Measurements from ENCODE around the gene TNFRSF1B.

The TNFRSF1B gene

GRCh38 chr1:12195416-12195815 is 28.6 kb downstream of the TNFRSF1B start:
- no peaks in the 10 kb centered on the region for H3K4me1 ChIP-seq (ENCODE audit: control insufficient read depth, insufficient read depth, low read length)
- TF ChIP-seq ZNF146 (tag by site-specific recombination; IDR thresholded peaks at IDR 0.05) = no peak
- TF ChIP-seq ZNF140 (tag by site-specific recombination; IDR thresholded peaks at IDR 0.05) = no peak
- no peak for TF ChIP-seq ZNF350 (tag by site-specific recombination; IDR thresholded peaks at IDR 0.05)
- TF ChIP-seq ZBTB21 (tag by site-specific recombination; IDR thresholded peaks at IDR 0.05) = no peak
- TF ChIP-seq ZNF521 (tag by site-specific recombination; IDR thresholded peaks at IDR 0.05) = no peak
- no peak for TF ChIP-seq TSHZ1 (tag by site-specific recombination; IDR thresholded peaks at IDR 0.05; ENCODE audit: borderline replicate concordance)
- TF ChIP-seq ZNF214 (tag by site-specific recombination; IDR thresholded peaks at IDR 0.05; ENCODE audit: borderline replicate concordance) = no peak
- TF ChIP-seq KLF8 (tag by site-specific recombination; IDR thresholded peaks at IDR 0.05) = no peak
- TF ChIP-seq ZNF837 (tag by site-specific recombination; IDR thresholded peaks at IDR 0.05) = no peak
- TF ChIP-seq ZNF155 (tag by site-specific recombination; IDR thresholded peaks at IDR 0.05) = no peak
- no peak for TF ChIP-seq ZNF639 (tag by site-specific recombination; IDR thresholded peaks at IDR 0.05)
- no peaks in the 10 kb centered on the region for H3K36me3 ChIP-seq (ENCODE audit: control insufficient read depth in 2 of 2, insufficient read depth in 1 of 2, low read length in 2 of 2)
- no peaks in the 10 kb centered on the region for H3K9me3 ChIP-seq (ENCODE audit: control insufficient read depth, insufficient read depth, low read depth, low read length)
- ChIA-PET CTCF (interaction anchor here (1.0 kb wide), 1 partner anchor 10 kb away, joined by 3 read pairs; no protein-coding TSS in a partner anchor), POLR2A (no interaction called here)
- H3K27ac ChIP-seq (ENCODE audit: extremely low read depth, low read depth, low read length) = no peak overlapping the region
- no peak overlapping the region for H3K4me3 ChIP-seq (ENCODE audit: low read depth, low read length)

- TF ChIP-seq CTCF (tag by site-specific recombination; IDR thresholded peaks at IDR 0.05) (peak; percentile 42), ZNF157 (tag by site-specific recombination; IDR thresholded peaks at IDR 0.05) (no peak)
- no peaks in the 10 kb centered on the region for H3K36me3 ChIP-seq (ENCODE audit: control insufficient read depth in 2 of 2, insufficient read depth in 1 of 2, low read length in 2 of 2)
- no peak overlapping the region for H3K27ac ChIP-seq (ENCODE audit: extremely low read depth, low read depth, low read length)
- CTCF ChIA-PET = interaction anchor here (0.7 to 2.4 kb wide), 5 partner anchors 14 to 76 kb away, joined by 3 to 13 read pairs (median 3); no protein-coding TSS in a partner anchor
- H3K4me3 ChIP-seq (ENCODE audit: low read depth, low read length) = no peak overlapping the region
- POLR2A ChIA-PET = no interaction called here
- no peaks in the 10 kb centered on the region for H3K9me3 ChIP-seq (ENCODE audit: control insufficient read depth, insufficient read depth, low read depth, low read length)
- H3K4me1 ChIP-seq (ENCODE audit: control insufficient read depth, insufficient read depth, low read length) = no peaks in the 10 kb centered on the region
These were observed 30.1 kb downstream of the TNFRSF1B start for GRCh38 chr1:12196641-12197482.

DNA sequence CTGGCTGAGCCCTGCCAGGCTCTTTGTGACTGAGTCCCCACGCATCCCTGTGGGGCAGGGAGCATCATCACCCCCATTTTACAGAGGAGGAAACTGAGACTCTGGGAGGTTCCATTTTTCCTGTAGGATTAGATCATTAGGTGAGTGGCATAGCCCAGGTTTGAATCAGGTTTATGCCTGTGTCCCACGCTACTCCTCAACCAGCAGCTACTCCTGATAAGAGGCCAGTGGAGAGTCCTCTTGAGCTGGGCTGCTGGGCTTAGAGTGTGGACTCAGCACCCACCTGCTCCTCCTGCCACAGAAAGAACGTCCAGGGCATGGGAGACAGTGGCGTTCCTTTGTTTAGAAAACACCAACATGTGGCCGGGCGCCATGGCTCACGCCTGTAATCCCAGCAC is 30.7 kb downstream of the TNFRSF1B start:
- no peaks in the 10 kb centered on the region for H3K36me3 ChIP-seq (ENCODE audit: control insufficient read depth in 2 of 2, insufficient read depth in 1 of 2, low read length in 2 of 2)

More for the DNA sequence above, 30.7 kb downstream of the TNFRSF1B start:
- H3K9me3 ChIP-seq (ENCODE audit: control insufficient read depth, insufficient read depth, low read depth, low read length) = no peaks in the 10 kb centered on the region
- no peaks in the 10 kb centered on the region for H3K4me1 ChIP-seq (ENCODE audit: control insufficient read depth, insufficient read depth, low read length)
- no peak for TF ChIP-seq ZNF660 (tag by site-specific recombination; IDR thresholded peaks at IDR 0.05)
- peak; percentile 69; the same call in 1 of the 2 replicates for TF ChIP-seq ZNF394 (tag by site-specific recombination; IDR thresholded peaks at IDR 0.05; ENCODE audit: borderline replicate concordance)
- no peak overlapping the region for H3K4me3 ChIP-seq (ENCODE audit: low read depth, low read length)
- CTCF ChIA-PET = interaction anchor here (2.4 kb wide), 1 partner anchor 72 kb away, joined by 13 read pairs; no protein-coding TSS in a partner anchor
- POLR2A ChIA-PET = no interaction called here
- H3K27ac ChIP-seq (ENCODE audit: extremely low read depth, low read depth, low read length) = no peak overlapping the region

Data from HEK293 (cell line).